SK-N-SH (cell line): Measurements from ENCODE around the gene HS6ST3. TPM values are rescaled to one million over a fixed set of nuclear protein-coding genes. Genes with fewer than 3 reads are reported as not detected.

Experiments used
- CTCF ChIA-PET: fragments of 300-600, 350-600 bp; formaldehyde crosslinking; extraction: SDS; loops from one replicate; lab custom pipeline; 2021; lab: Yijun Ruan, JAX
- POLR2A ChIA-PET: fragments of 350-600 bp; sonication (Branson Sonifier 250); formaldehyde crosslinking; extraction: SDS; loops from one replicate; lab custom pipeline; 2020; ENCODE audit warnings: antibody characterized with exemption, inconsistent platforms; lab: Yijun Ruan, JAX
- DNase-seq: peaks from one replicate; pipeline ENCODE4 v3.0.0; 2012
- H2AFZ ChIP-seq: fragments of 200-600 bp; sonication (generic); 2 replicates; pipeline ENCODE4 v1.8.1; 2016; ENCODE audit warnings: antibody characterized with exemption, mild to moderate bottlenecking, low read depth
- H3F3A ChIP-seq: fragments of 200-600 bp; sonication (generic); replicated peaks from 2 replicates; pipeline ENCODE3; 2016; ENCODE audit warnings: antibody characterized with exemption, mild to moderate bottlenecking; ENCODE audit not compliant: insufficient read depth
- H3K27ac ChIP-seq, 2 experiments: fragments of 200-500 bp in 1 of 2; fragments of 200-600 bp in 1 of 2; sonication (Bioruptor generic) in 1 of 2; sonication (generic), shearing (Covaris generic) in 1 of 2; 2 replicates each; pipeline versions ENCODE4 v1.5.1 to v1.6.1; 2014 to 2016; ENCODE audit warnings: low read depth in 2 of 2, inconsistent platforms in 1 of 2, low read length in 1 of 2, mild to moderate bottlenecking in 1 of 2, mixed read lengths in 1 of 2
- H3K27me3 ChIP-seq: fragments of 200-600 bp; sonication (generic), shearing (Covaris generic); 2 replicates; pipeline ENCODE4 v1.6.1; 2016; ENCODE audit warnings: mixed run types; ENCODE audit not compliant: insufficient read depth
- H3K36me3 ChIP-seq, 2 experiments: fragments of 200-500 bp in 1 of 2; fragments of 200-600 bp in 1 of 2; sonication (Bioruptor generic) in 1 of 2; sonication (generic) in 1 of 2; replicated peaks in 1 of 2; 2 replicates each; pipeline versions ENCODE3 to v1.5.1; 2014 to 2016; ENCODE audit warnings: low read length in 1 of 2, mild to moderate bottlenecking in 1 of 2; ENCODE audit not compliant: insufficient read depth in 2 of 2, control insufficient read depth in 1 of 2
- H3K4me1 ChIP-seq, 2 experiments: fragments of 200-500 bp in 1 of 2; fragments of 200-600 bp in 1 of 2; sonication (Bioruptor generic) in 1 of 2; sonication (generic), shearing (Covaris generic) in 1 of 2; 2 replicates each; pipeline versions ENCODE4 v1.5.1 to v1.6.1; 2014 to 2016; ENCODE audit warnings: low read depth in 1 of 2, low read length in 1 of 2, mixed run types in 1 of 2; ENCODE audit not compliant: insufficient read depth in 2 of 2, control insufficient read depth in 1 of 2
- H3K4me2 ChIP-seq: fragments of 200-600 bp; sonication (generic), shearing (Covaris generic); 2 replicates; pipeline ENCODE4 v1.6.1; 2017; ENCODE audit warnings: mixed run types
- H3K4me3 ChIP-seq, 2 experiments: fragments of 200-500 bp in 1 of 2; fragments of 200-600 bp in 1 of 2; sonication (Bioruptor generic) in 1 of 2; sonication (generic), shearing (Covaris generic) in 1 of 2; 2 replicates each; pipeline versions ENCODE4 v1.5.1 to v1.8.1; 2014 to 2016; ENCODE audit warnings: low read depth in 2 of 2, inconsistent platforms in 1 of 2, low read length in 1 of 2, mild to moderate bottlenecking in 1 of 2, mixed read lengths in 1 of 2, moderate library complexity in 1 of 2
- H3K79me2 ChIP-seq: fragments of 200-600 bp; sonication (generic); 2 replicates; pipeline ENCODE4 v1.8.1; 2017; ENCODE audit warnings: mild to moderate bottlenecking; ENCODE audit not compliant: insufficient read depth
- H3K9ac ChIP-seq: fragments of 200-600 bp; sonication (generic); 2 replicates; pipeline ENCODE4 v1.6.1; 2017; ENCODE audit warnings: mixed run types
- H3K9me2 ChIP-seq: fragments of 200-600 bp; sonication (generic); 2 replicates; pipeline ENCODE4 v1.6.1; 2017; ENCODE audit warnings: mixed run types
- H3K9me3 ChIP-seq: fragments of 200-600 bp; sonication (generic); 2 replicates; pipeline ENCODE4 v1.6.1; 2017; ENCODE audit warnings: mixed run types, mild to moderate bottlenecking, moderate library complexity
- H4K20me1 ChIP-seq: fragments of 200-600 bp; sonication (generic); 2 replicates; pipeline ENCODE4 v1.6.1; 2017; ENCODE audit warnings: mild to moderate bottlenecking, mixed run types; ENCODE audit not compliant: insufficient read depth
- EP300 ChIP-seq, 2 experiments: IDR thresholded peaks; 2 replicates each; pipeline versions ENCODE4 v1.4.0 to v1.6.1; 2012; ENCODE audit warnings: borderline replicate concordance in 1 of 2, low read depth in 1 of 2, low read length in 1 of 2
- EZH2phosphoT487 ChIP-seq: fragments of 200-600 bp; sonication (generic); IDR thresholded peaks from 2 replicates; pipeline ENCODE4 v1.6.1; 2017; ENCODE audit warnings: low read depth, mixed run types, mild to moderate bottlenecking, antibody characterized with exemption, moderate library complexity, borderline replicate concordance
- FOSL2 ChIP-seq: IDR thresholded peaks from 2 replicates; pipeline ENCODE4 v1.4.0; 2012; ENCODE audit warnings: low read depth, mild to moderate bottlenecking, moderate library complexity, borderline replicate concordance
- FOXJ3 ChIP-seq: sonication (generic); formaldehyde crosslinking; IDR thresholded peaks from 2 replicates; pipeline ENCODE4 v1.5.1; 2020; ENCODE audit warnings: mild to moderate bottlenecking, missing genetic modification reagents
- FOXM1 ChIP-seq: IDR thresholded peaks from 2 replicates; pipeline ENCODE4 v1.4.0; 2012; ENCODE audit warnings: low read depth, mild to moderate bottlenecking
- GABPA ChIP-seq: IDR thresholded peaks from 2 replicates; pipeline ENCODE4 v1.4.0; 2012; ENCODE audit warnings: low read depth, mild to moderate bottlenecking
- GATA2 ChIP-seq: sonication (generic); formaldehyde crosslinking; IDR thresholded peaks from 2 replicates; pipeline ENCODE4 v1.5.0; 2020; ENCODE audit warnings: mild to moderate bottlenecking, missing genetic modification reagents
- IRF3 ChIP-seq: fragments of 150-350 bp; IDR thresholded peaks from 2 replicates; pipeline ENCODE4 v1.6.1; 2016; ENCODE audit warnings: mild to moderate bottlenecking, low read depth, low read length
- MAX ChIP-seq: IDR thresholded peaks from 2 replicates; pipeline ENCODE4 v1.4.0; 2012; ENCODE audit warnings: low read depth
- MEF2A ChIP-seq: IDR thresholded peaks from 2 replicates; pipeline ENCODE4 v1.4.0; 2012; ENCODE audit warnings: low read depth, borderline replicate concordance
- NFIC ChIP-seq: IDR thresholded peaks from 2 replicates; pipeline ENCODE4 v1.4.0; 2012; ENCODE audit warnings: borderline replicate concordance
- POLR2AphosphoS5 ChIP-seq: IDR thresholded peaks from 2 replicates; pipeline ENCODE4 v1.6.1; 2012; ENCODE audit warnings: low read depth, low read length
- RAD21 ChIP-seq: IDR thresholded peaks from 2 replicates; pipeline ENCODE4 v1.6.1; 2012; ENCODE audit warnings: mild to moderate bottlenecking, low read length
- REST ChIP-seq: IDR thresholded peaks from 2 replicates; pipeline ENCODE4 v1.6.1; 2012; ENCODE audit warnings: mild to moderate bottlenecking, low read depth, low read length, moderate library complexity
- SIN3A ChIP-seq: IDR thresholded peaks from 2 replicates; pipeline ENCODE4 v1.6.1; 2012; ENCODE audit warnings: low read depth, mild to moderate bottlenecking, low read length, moderate library complexity, borderline replicate concordance
- TEAD4 ChIP-seq: IDR thresholded peaks from 2 replicates; pipeline ENCODE4 v1.4.0; 2012; ENCODE audit warnings: mild to moderate bottlenecking, borderline replicate concordance; ENCODE audit not compliant: insufficient read depth
- USF1 ChIP-seq: IDR thresholded peaks from 2 replicates; pipeline ENCODE4 v1.4.0; 2012; ENCODE audit warnings: low read depth, borderline replicate concordance
- USF2 ChIP-seq: fragments of 150-350 bp; IDR thresholded peaks from 2 replicates; pipeline ENCODE4 v1.6.1; 2017; ENCODE audit warnings: antibody characterized with exemption, low read length, low read depth, borderline replicate concordance
- YY1 ChIP-seq: IDR thresholded peaks from 2 replicates; pipeline ENCODE4 v1.4.0; 2012; ENCODE audit warnings: low read depth, mild to moderate bottlenecking
- ZBTB33 ChIP-seq: IDR thresholded peaks from 2 replicates; pipeline ENCODE4 v1.4.0; 2012; ENCODE audit warnings: low read depth, borderline replicate concordance
- WGBS: methylation state at CpG from one replicate; pipeline ENCODE4 v1.1.6; 2017; ENCODE audit warnings: low lambda C conversion rate; 5-methylcytosine and 5-hydroxymethylcytosine counted together
- polyA plus RNA-seq, 3 experiments: library from polyadenylated mRNA; depleted of rRNA; stranded (reverse); fragments of >200 nt; gene quantifications; 2 replicates each; pipeline ENCODE4 v1.2.3, GENCODE V29; 2012

The HS6ST3 gene
- polyA plus RNA-seq, 1 of the 3 experiments (the other 2 are of a cell fraction), result under 0.01 TPM

GRCh38 chr13:96617528-96617927 is 527.6 kb downstream of the HS6ST3 start (continued):
- TF ChIP-seq EP300 (IDR thresholded peaks at IDR 0.05; ENCODE audit: borderline replicate concordance in 1 of 2, low read depth in 1 of 2, low read length in 1 of 2) (no peak), IRF3 (no peak), TEAD4 (no peak), GABPA (no peak), EZH2phosphoT487 (no peak), POLR2AphosphoS5 (no peak)

- Histone ChIP-seq H3K4me1 (no peaks in the 10 kb centered on the region), H2AFZ (no peak overlapping the region), H3K79me2 (no peaks in the 10 kb centered on the region), H3K27me3 (no peaks in the 10 kb centered on the region), H3K36me3 (no peaks in the 10 kb centered on the region), H4K20me1 (no peaks in the 10 kb centered on the region), H3K9me2 (no peaks in the 10 kb centered on the region), H3K4me2 (no peak overlapping the region), H3K27ac (no peak overlapping the region), H3K9ac (no peak overlapping the region), H3K4me3 (no peak overlapping the region), H3K9me3 (no peaks in the 10 kb centered on the region), H3F3A (no peaks in the 10 kb centered on the region)
- ChIA-PET POLR2A (no interaction called here), CTCF (no interaction called here)
- DNase-seq, result no peak
- 29% methylated on average over 3 of the region's 3 CpGs for WGBS
- TF ChIP-seq FOXJ3 (CRISPR knock-in tag), result no peak
- no peak for TF ChIP-seq FOXM1
- TF ChIP-seq SIN3A, result no peak
- TF ChIP-seq REST, result no peak
- no peak for TF ChIP-seq IRF3
- TF ChIP-seq NFIC, result no peak
- no peak for TF ChIP-seq GABPA
- no peak for TF ChIP-seq EZH2phosphoT487
- TF ChIP-seq MAX, result no peak
- no peak for TF ChIP-seq RAD21
- TF ChIP-seq GATA2 (CRISPR knock-in tag), result no peak
- no peak for TF ChIP-seq USF2
- no peak for TF ChIP-seq FOSL2
- TF ChIP-seq MEF2A, result no peak
- no peak for TF ChIP-seq EP300 (IDR thresholded peaks at IDR 0.05; ENCODE audit: borderline replicate concordance in 1 of 2, low read depth in 1 of 2, low read length in 1 of 2)
- no peak for TF ChIP-seq ZBTB33
- no peak for TF ChIP-seq USF1
- TF ChIP-seq YY1, result no peak
These were observed 531.8 kb downstream of the HS6ST3 start for GRCh38 chr13:96621634-96622183.
